ENCODE results near the gene LRRFIP2. TPM values are rescaled to one million over a fixed set of nuclear protein-coding genes. Genes with fewer than 3 reads are reported as not detected.

Gene LRRFIP2
- total and polyA plus RNA-seq, 2 donors (not counting 1 experiment from before 2014, with no cell fraction given) = 8.6 to 49.2 TPM

DNA sequence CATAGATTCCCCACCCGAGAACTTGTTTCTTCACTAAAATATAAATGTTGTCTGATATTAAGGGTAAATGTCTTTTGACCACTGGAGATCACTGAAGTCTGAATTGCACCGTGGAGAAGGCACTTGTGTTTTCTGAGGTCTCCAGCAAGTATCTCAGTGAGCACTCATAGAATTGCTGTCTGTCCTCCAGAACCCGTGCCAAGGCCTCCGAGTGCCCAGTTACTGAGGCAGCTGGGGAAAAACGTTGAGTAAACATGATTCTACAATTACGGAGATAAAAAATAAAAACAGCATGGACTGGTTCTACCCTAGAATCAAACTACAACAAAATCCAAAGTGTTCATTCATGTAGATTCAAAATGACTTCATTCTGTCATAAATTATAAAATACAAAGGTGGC, 121.0 kb downstream of the LRRFIP2 start:
- ATAC-seq (ENCODE audit: low read depth) = no peak
- 100% methylated on average over 1 of the region's 6 CpGs for WGBS (ENCODE audit: insufficient coverage)
- H3K4me3 Mint-ChIP-seq = no peak overlapping the region
- H3K27me3 Mint-ChIP-seq = no peaks in the 10 kb centered on the region
- CTCF ChIA-PET = no interaction called here
- Histone ChIP-seq H3K27ac (ENCODE audit: low read length in 2 of 2) (no peak overlapping the region), H3K27me3 (replicated peaks in 1 of 4; ENCODE audit: control extremely low read depth in 1 of 4, control insufficient read depth in 3 of 4, insufficient read depth in 4 of 4, low read length in 3 of 4) (no peaks in the 10 kb centered on the region), H3K4me3 (ENCODE audit: control extremely low read depth in 1 of 5, extremely low read depth in 1 of 5, insufficient read depth in 1 of 5, low read depth in 2 of 5, low read length in 4 of 5) (no peak overlapping the region), H3K4me1 (ENCODE audit: control insufficient read depth in 2 of 2, insufficient read depth in 2 of 2, low read length in 2 of 2) (no peaks in the 10 kb centered on the region), H3K79me2 (ENCODE audit: control insufficient read depth, insufficient read depth, low read length) (no peaks in the 10 kb centered on the region), H3K36me3 (replicated peaks in 1 of 2; ENCODE audit: control extremely low read depth in 1 of 2, control insufficient read depth in 1 of 2, extremely low read depth in 1 of 2, insufficient read depth in 2 of 2, low read length in 1 of 2) (peaks cover 6 to 60% of the 10 kb centered on the region in 2 experiments), H4K20me1 (ENCODE audit: control insufficient read depth, insufficient read depth, low read length, poor library complexity, severe bottlenecking) (no peaks in the 10 kb centered on the region), H3K4me2 (replicated peaks; ENCODE audit: low read depth, low read length, poor library complexity, severe bottlenecking) (no peak overlapping the region), H3K9ac (ENCODE audit: low read length) (no peak overlapping the region), H2AFZ (ENCODE audit: insufficient read depth, low read depth, low read length, poor library complexity, severe bottlenecking) (no peak overlapping the region), H3K9me3 (ENCODE audit: control extremely low read depth in 1 of 3, control insufficient read depth in 2 of 3, insufficient read depth in 1 of 3, low read length in 2 of 3) (no peaks in the 10 kb centered on the region)
- H3K9me3 Mint-ChIP-seq (ENCODE audit: insufficient read depth) = no peaks in the 10 kb centered on the region
- intact Hi-C loops (cut with micrococcal nuclease) = no loop called here
- DNase-seq = no peak
- peaks cover 12% of the 10 kb centered on the region for H3K4me1 Mint-ChIP-seq
- TF ChIP-seq, protein P1, sequence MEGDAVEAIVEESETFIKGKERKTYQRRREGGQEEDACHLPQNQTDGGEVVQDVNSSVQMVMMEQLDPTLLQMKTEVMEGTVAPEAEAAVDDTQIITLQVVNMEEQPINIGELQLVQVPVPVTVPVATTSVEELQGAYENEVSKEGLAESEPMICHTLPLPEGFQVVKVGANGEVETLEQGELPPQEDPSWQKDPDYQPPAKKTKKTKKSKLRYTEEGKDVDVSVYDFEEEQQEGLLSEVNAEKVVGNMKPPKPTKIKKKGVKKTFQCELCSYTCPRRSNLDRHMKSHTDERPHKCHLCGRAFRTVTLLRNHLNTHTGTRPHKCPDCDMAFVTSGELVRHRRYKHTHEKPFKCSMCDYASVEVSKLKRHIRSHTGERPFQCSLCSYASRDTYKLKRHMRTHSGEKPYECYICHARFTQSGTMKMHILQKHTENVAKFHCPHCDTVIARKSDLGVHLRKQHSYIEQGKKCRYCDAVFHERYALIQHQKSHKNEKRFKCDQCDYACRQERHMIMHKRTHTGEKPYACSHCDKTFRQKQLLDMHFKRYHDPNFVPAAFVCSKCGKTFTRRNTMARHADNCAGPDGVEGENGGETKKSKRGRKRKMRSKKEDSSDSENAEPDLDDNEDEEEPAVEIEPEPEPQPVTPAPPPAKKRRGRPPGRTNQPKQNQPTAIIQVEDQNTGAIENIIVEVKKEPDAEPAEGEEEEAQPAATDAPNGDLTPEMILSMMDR (IDR thresholded peaks at IDR 0.05) = no peak
- no peak for TF ChIP-seq EZH2 (IDR thresholded peaks at IDR 0.05; ENCODE audit: borderline replicate concordance, insufficient read depth, low read depth, low read length, poor library complexity, severe bottlenecking)
- no peak overlapping the region for H3K27ac Mint-ChIP-seq
- POLR2A ChIA-PET = no interaction called here

GRCh38 chr3:37052860-37053259, 121.5 kb downstream of the LRRFIP2 start:
- ATAC-seq (ENCODE audit: low read depth) (no peak), DNase-seq (no peak)
- H3K9me3 Mint-ChIP-seq (ENCODE audit: insufficient read depth) = no peaks in the 10 kb centered on the region
- Histone ChIP-seq H3K27me3 (replicated peaks in 1 of 4; ENCODE audit: control extremely low read depth in 1 of 4, control insufficient read depth in 3 of 4, insufficient read depth in 4 of 4, low read length in 3 of 4) (no peaks in the 10 kb centered on the region), H3K4me2 (replicated peaks; ENCODE audit: low read depth, low read length, poor library complexity, severe bottlenecking) (no peak overlapping the region), H3K4me3 (ENCODE audit: control extremely low read depth in 1 of 5, extremely low read depth in 1 of 5, insufficient read depth in 1 of 5, low read depth in 2 of 5, low read length in 4 of 5) (no peak overlapping the region), H2AFZ (ENCODE audit: insufficient read depth, low read depth, low read length, poor library complexity, severe bottlenecking) (no peak overlapping the region), H3K9me3 (ENCODE audit: control extremely low read depth in 1 of 3, control insufficient read depth in 2 of 3, insufficient read depth in 1 of 3, low read length in 2 of 3) (no peaks in the 10 kb centered on the region), H3K79me2 (ENCODE audit: control insufficient read depth, insufficient read depth, low read length) (no peaks in the 10 kb centered on the region), H3K36me3 (replicated peaks in 1 of 2; ENCODE audit: control extremely low read depth in 1 of 2, control insufficient read depth in 1 of 2, extremely low read depth in 1 of 2, insufficient read depth in 2 of 2, low read length in 1 of 2) (peaks cover 6 to 64% of the 10 kb centered on the region in 2 experiments), H3K4me1 (ENCODE audit: control insufficient read depth in 2 of 2, insufficient read depth in 2 of 2, low read length in 2 of 2) (no peaks in the 10 kb centered on the region), H3K9ac (ENCODE audit: low read length) (no peak overlapping the region), H4K20me1 (ENCODE audit: control insufficient read depth, insufficient read depth, low read length, poor library complexity, severe bottlenecking) (no peaks in the 10 kb centered on the region), H3K27ac (ENCODE audit: low read length in 2 of 2) (no peak overlapping the region)
- CTCF ChIA-PET = no interaction called here
- H3K27ac Mint-ChIP-seq = no peak overlapping the region
- no peak for TF ChIP-seq EZH2 (IDR thresholded peaks at IDR 0.05; ENCODE audit: borderline replicate concordance, insufficient read depth, low read depth, low read length, poor library complexity, severe bottlenecking)
- TF ChIP-seq, protein P1 (IDR thresholded peaks at IDR 0.05) = no peak
- intact Hi-C loops (cut with micrococcal nuclease) = no loop called here
- POLR2A ChIA-PET = no interaction called here
- peaks cover 12% of the 10 kb centered on the region for H3K4me1 Mint-ChIP-seq
- H3K27me3 Mint-ChIP-seq = no peaks in the 10 kb centered on the region
- no peak overlapping the region for H3K4me3 Mint-ChIP-seq

All from B cell (primary cell).